Measurements from ENCODE around the gene MAGOH.

MAGOH gene

DNA sequence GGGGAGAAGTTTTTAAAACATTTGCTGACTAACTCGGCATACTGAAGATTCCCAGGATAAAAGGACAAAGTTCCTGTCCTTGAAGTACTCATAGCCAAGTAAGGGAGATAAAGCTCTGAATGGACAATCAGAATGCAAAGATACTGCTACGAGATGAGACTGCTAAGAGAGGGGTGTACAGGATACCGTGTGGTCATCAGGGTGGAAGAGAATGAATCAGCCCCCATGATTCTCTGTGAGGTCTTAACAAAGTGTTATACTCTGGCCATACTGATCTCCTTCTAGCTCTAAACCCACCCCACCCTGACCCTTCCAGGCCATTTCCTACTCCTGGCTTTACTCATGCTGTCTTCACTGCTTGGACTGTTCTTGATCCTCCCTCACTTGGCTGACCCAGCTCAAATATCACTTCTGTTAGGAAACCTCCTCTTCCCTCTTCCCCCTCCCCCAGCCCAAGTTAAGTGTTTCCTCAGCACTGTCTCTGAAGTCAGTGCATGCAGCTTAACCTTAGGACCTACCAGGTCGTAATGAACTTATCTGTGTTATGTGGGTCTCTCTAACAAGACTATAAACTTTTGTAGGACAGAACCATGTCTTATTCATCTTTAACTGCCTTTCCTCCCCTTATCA is 15.8 kb upstream of the MAGOH start:
- no peak overlapping the region for H3K4me2 ChIP-seq (ENCODE audit: insufficient read depth, low read length)
- TF ChIP-seq EZH2 (IDR thresholded peaks at IDR 0.05; ENCODE audit: borderline replicate concordance, low read depth, low read length, severe bottlenecking) = no peak
- TF ChIP-seq, protein P1, sequence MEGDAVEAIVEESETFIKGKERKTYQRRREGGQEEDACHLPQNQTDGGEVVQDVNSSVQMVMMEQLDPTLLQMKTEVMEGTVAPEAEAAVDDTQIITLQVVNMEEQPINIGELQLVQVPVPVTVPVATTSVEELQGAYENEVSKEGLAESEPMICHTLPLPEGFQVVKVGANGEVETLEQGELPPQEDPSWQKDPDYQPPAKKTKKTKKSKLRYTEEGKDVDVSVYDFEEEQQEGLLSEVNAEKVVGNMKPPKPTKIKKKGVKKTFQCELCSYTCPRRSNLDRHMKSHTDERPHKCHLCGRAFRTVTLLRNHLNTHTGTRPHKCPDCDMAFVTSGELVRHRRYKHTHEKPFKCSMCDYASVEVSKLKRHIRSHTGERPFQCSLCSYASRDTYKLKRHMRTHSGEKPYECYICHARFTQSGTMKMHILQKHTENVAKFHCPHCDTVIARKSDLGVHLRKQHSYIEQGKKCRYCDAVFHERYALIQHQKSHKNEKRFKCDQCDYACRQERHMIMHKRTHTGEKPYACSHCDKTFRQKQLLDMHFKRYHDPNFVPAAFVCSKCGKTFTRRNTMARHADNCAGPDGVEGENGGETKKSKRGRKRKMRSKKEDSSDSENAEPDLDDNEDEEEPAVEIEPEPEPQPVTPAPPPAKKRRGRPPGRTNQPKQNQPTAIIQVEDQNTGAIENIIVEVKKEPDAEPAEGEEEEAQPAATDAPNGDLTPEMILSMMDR (IDR thresholded peaks at IDR 0.05; ENCODE audit: borderline replicate concordance, extremely low read depth, low read length, poor library complexity, severe bottlenecking) = no peak
- no peak overlapping the region for H3K4me3 ChIP-seq (ENCODE audit: low read depth in 1 of 2, low read length in 2 of 2)
- H3K27ac ChIP-seq (ENCODE audit: low read length) = no peak overlapping the region
- peaks cover 91% of the 10 kb centered on the region for H3K36me3 ChIP-seq (ENCODE audit: insufficient read depth, low read length)
- no peak overlapping the region for H3K9ac ChIP-seq (ENCODE audit: low read depth, low read length)
- H3K9me3 ChIP-seq (ENCODE audit: insufficient read depth, low read length, severe bottlenecking) = no peaks in the 10 kb centered on the region
- H3K79me2 ChIP-seq (ENCODE audit: insufficient read depth, low read length) = no peaks in the 10 kb centered on the region
- no peak for DNase-seq
- 0 out of 2 replicates have a peak, but pooled peaks cover 3% of the 10 kb centered on the region for H4K20me1 ChIP-seq (ENCODE audit: insufficient read depth, low read length)
- no peaks in the 10 kb centered on the region for H3K27me3 ChIP-seq (ENCODE audit: insufficient read depth, low read length, poor library complexity)
- no peak overlapping the region for H2AFZ ChIP-seq (ENCODE audit: low read depth, low read length)
- no peaks in the 10 kb centered on the region for H3K4me1 ChIP-seq (ENCODE audit: insufficient read depth, low read length)
- ATAC-seq (ENCODE audit: insufficient read depth, low read depth) = no peak

DNA sequence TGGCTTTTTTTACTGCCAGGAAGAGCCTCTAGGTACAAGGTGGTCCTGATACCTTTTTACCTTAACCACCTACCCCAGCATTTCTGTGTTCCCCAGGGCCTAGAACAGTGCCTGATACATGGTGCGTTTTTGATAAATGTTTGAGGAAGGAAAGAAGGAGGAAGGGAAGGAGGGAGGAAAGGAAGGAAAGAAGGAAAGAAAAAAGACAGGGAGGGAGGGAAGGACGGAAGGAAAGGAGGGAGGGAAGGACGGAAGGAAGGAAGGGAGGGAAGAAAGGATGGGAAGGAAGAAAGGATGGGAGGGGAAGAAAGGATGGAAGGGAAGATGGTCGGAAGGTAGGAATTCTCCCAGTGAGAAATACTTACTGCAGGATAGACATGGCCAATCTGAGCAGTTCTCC is 12.0 kb upstream of the MAGOH start:
- no peak for DNase-seq
- no peak for ATAC-seq (ENCODE audit: insufficient read depth, low read depth)
- no peaks in the 10 kb centered on the region for H4K20me1 ChIP-seq (ENCODE audit: insufficient read depth, low read length)
- no peak overlapping the region for H3K4me2 ChIP-seq (ENCODE audit: insufficient read depth, low read length)
- no peaks in the 10 kb centered on the region for H3K27me3 ChIP-seq (ENCODE audit: insufficient read depth, low read length, poor library complexity)
- no peaks in the 10 kb centered on the region for H3K79me2 ChIP-seq (ENCODE audit: insufficient read depth, low read length)
- TF ChIP-seq EZH2 (IDR thresholded peaks at IDR 0.05; ENCODE audit: borderline replicate concordance, low read depth, low read length, severe bottlenecking) = no peak
- TF ChIP-seq, protein P1 (IDR thresholded peaks at IDR 0.05; ENCODE audit: borderline replicate concordance, extremely low read depth, low read length, poor library complexity, severe bottlenecking) = no peak
- H2AFZ ChIP-seq (ENCODE audit: low read depth, low read length) = no peak overlapping the region
- H3K36me3 ChIP-seq (ENCODE audit: insufficient read depth, low read length) = peaks cover 94% of the 10 kb centered on the region
- no peak overlapping the region for H3K4me3 ChIP-seq (ENCODE audit: low read depth in 1 of 2, low read length in 2 of 2)
- H3K9ac ChIP-seq (ENCODE audit: low read depth, low read length) = no peak overlapping the region
- H3K4me1 ChIP-seq (ENCODE audit: insufficient read depth, low read length) = no peaks in the 10 kb centered on the region
- H3K9me3 ChIP-seq (ENCODE audit: insufficient read depth, low read length, severe bottlenecking) = no peaks in the 10 kb centered on the region
- no peak overlapping the region for H3K27ac ChIP-seq (ENCODE audit: low read length)

DNA sequence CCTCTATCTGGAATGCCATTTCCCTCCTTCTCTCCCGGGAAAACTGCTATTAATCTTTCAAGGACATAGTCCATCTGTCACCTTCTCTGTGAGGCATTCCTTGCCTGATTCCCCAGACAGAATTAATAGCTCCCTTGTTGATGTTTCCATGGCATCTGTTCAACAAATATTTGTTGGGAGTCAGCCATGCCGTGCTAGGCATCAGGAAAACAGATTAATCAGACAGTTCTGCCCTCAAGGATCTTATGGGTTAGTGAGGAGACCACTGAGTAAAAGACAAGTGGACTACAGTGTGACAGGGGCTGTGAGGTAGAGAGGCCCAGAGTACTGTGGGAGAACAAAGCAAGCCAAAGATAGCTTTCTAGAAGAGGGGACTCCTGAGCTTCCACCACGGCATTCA is 11.4 kb upstream of the MAGOH start:
- Histone ChIP-seq H3K27ac (ENCODE audit: low read length) (no peak overlapping the region), H3K79me2 (ENCODE audit: insufficient read depth, low read length) (no peaks in the 10 kb centered on the region), H3K4me3 (ENCODE audit: low read depth in 1 of 2, low read length in 2 of 2) (no peak overlapping the region), H4K20me1 (ENCODE audit: insufficient read depth, low read length) (no peaks in the 10 kb centered on the region), H3K36me3 (ENCODE audit: insufficient read depth, low read length) (peaks cover 93% of the 10 kb centered on the region), H3K27me3 (ENCODE audit: insufficient read depth, low read length, poor library complexity) (no peaks in the 10 kb centered on the region), H3K9ac (ENCODE audit: low read depth, low read length) (no peak overlapping the region), H3K9me3 (ENCODE audit: insufficient read depth, low read length, severe bottlenecking) (no peaks in the 10 kb centered on the region), H2AFZ (ENCODE audit: low read depth, low read length) (no peak overlapping the region), H3K4me2 (ENCODE audit: insufficient read depth, low read length) (no peak overlapping the region), H3K4me1 (ENCODE audit: insufficient read depth, low read length) (no peaks in the 10 kb centered on the region)
- DNase-seq (no peak), ATAC-seq (ENCODE audit: insufficient read depth, low read depth) (no peak)
- TF ChIP-seq, protein P1 (IDR thresholded peaks at IDR 0.05; ENCODE audit: borderline replicate concordance, extremely low read depth, low read length, poor library complexity, severe bottlenecking) = no peak
- TF ChIP-seq EZH2 (IDR thresholded peaks at IDR 0.05; ENCODE audit: borderline replicate concordance, low read depth, low read length, severe bottlenecking) = no peak

Measured in DND-41 (cell line).